ENCODE measurements around the gene LRP2.

The LRP2 gene

DNA sequence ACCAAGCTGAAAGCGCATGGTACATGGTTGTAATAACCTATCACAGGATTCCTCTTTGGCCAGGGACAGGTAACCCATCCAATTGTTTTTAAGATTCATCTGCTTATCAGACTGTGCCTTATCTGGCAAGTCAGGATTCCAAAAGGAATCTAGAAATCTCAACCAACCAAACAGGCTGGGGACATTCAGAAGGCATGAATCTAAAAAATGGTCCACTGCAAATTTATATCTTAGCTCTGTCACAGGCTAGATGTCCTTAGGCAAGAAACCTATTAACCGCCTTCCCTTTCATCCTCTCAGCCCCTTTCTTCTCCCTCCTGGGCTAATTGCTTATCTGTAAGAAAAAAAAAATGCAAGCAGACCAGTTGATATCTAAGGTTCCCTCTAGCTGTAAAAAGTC is 4.3 kb downstream of the LRP2 start:
- Mint-ChIP-seq H3K36me3 (ENCODE audit: low read depth) (no peaks in the 10 kb centered on the region), H3K4me1 (peaks cover 11% of the 10 kb centered on the region), H3K4me3 (no peak overlapping the region), H3K27me3 (ENCODE audit: low read depth) (peaks cover 71% of the 10 kb centered on the region), H3K27ac (no peak overlapping the region), H3K9me3 (no peaks in the 10 kb centered on the region)
- TF ChIP-seq CTCF (IDR thresholded peaks at IDR 0.05; ENCODE audit: unreplicated experiment in 3 of 3): no peak

DNA sequence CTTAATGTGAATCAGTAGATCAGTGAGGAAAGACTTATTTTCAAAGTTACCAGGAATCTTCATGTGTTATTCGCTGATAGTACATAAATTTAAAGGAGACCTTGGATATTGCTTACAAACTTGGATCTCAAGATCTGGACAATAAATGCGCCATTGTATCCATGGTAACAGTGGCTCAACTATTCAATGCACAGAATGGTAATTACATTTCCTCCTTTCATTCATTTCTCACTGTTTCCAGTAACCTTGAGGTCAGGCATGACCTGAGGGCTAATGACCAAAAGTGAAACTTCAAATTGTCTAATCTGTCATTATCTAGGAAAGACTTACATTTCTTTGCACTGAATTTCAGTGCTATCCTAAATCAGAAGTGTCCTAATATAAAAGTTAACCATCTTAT is 8.1 kb downstream of the LRP2 start:
- no peaks in the 10 kb centered on the region for H3K9me3 Mint-ChIP-seq
- no peak overlapping the region for H3K4me3 Mint-ChIP-seq
- peaks cover 36% of the 10 kb centered on the region for H3K27me3 Mint-ChIP-seq (ENCODE audit: low read depth)
- no peaks in the 10 kb centered on the region for H3K36me3 Mint-ChIP-seq (ENCODE audit: low read depth)
- no peak for TF ChIP-seq CTCF (IDR thresholded peaks at IDR 0.05; ENCODE audit: unreplicated experiment in 3 of 3)
- H3K27ac Mint-ChIP-seq: no peak overlapping the region
- H3K4me1 Mint-ChIP-seq: no peaks in the 10 kb centered on the region

GRCh38 chr2:169351725-169352124 is 10.6 kb downstream of the LRP2 start:
- Mint-ChIP-seq H3K27ac (no peak overlapping the region), H3K9me3 (no peaks in the 10 kb centered on the region), H3K36me3 (ENCODE audit: low read depth) (no peaks in the 10 kb centered on the region), H3K4me3 (no peak overlapping the region), H3K27me3 (ENCODE audit: low read depth) (peaks cover 21% of the 10 kb centered on the region), H3K4me1 (no peaks in the 10 kb centered on the region)
- no peak for TF ChIP-seq CTCF (IDR thresholded peaks at IDR 0.05; ENCODE audit: unreplicated experiment in 3 of 3)

DNA sequence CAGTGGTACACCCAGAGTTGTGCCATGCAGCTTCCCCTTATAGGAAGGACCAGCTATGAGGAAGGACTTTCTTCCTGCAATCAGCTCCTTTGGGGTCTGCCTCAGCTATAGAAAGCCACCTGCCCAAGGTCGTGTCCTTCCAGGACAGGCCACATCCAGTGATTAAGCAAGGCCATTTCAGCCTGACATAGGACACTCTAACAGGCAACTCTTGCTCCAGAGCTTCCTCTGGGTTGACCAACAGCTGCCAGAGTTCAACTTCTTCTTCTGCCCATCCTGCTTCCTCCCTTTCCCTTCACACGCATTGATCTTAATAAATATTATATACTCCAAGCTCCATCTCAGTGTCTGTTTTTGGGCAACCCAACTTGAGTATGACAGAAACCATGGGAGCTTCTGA is 12.8 kb downstream of the LRP2 start:
- no peak overlapping the region for H3K4me3 Mint-ChIP-seq
- peaks cover under 1% of the 10 kb centered on the region for H3K27me3 Mint-ChIP-seq (ENCODE audit: low read depth)
- H3K36me3 Mint-ChIP-seq (ENCODE audit: low read depth): no peaks in the 10 kb centered on the region
- H3K27ac Mint-ChIP-seq: no peak overlapping the region
- no peaks in the 10 kb centered on the region for H3K9me3 Mint-ChIP-seq
- H3K4me1 Mint-ChIP-seq: peaks cover 9% of the 10 kb centered on the region
- no peak for TF ChIP-seq CTCF (IDR thresholded peaks at IDR 0.05; ENCODE audit: unreplicated experiment in 3 of 3)

DNA sequence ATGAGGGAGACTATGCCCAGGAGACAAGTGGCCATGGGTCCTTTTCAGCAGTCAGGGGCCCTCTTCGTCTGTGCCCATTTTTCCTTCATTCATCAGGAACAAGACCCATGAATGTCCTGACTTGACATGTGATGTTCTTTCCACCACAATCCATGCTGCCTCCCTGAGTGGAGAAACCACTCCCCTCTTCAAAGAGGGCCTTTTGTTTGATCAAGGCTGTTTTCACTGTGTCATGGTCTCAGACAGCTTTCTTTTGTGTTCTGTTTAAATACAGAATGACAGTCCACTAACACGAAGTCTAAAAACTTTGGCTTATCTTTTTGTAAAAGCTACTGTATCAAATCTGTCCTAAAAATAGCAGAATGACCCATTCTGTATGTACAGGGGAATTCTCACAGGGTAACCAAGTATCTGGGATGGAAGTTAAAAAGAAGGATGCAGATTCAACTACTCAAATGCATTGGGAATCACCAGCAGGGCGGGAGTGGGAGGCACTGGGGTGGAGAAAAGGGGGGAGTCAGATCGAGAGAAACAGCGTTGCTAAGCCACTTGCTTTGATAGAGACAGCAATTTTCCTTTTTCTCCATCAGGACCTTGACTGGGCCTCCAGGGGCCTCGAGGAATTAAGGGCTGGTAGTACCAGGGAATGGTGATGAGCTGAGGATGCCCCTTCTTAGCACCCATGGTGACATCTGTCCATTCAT is 13.9 kb downstream of the LRP2 start:
- TF ChIP-seq CTCF (IDR thresholded peaks at IDR 0.05; ENCODE audit: unreplicated experiment in 3 of 3): no peak

More for the DNA sequence above, 13.9 kb downstream of the LRP2 start:
- H3K36me3 Mint-ChIP-seq (ENCODE audit: low read depth): no peaks in the 10 kb centered on the region
- no peak overlapping the region for H3K4me3 Mint-ChIP-seq
- H3K27me3 Mint-ChIP-seq (ENCODE audit: low read depth): no peaks in the 10 kb centered on the region
- H3K27ac Mint-ChIP-seq: no peak overlapping the region
- H3K9me3 Mint-ChIP-seq: no peaks in the 10 kb centered on the region
- H3K4me1 Mint-ChIP-seq: peaks cover 15% of the 10 kb centered on the region

Measured in nephron (organoid).